Small intestine (tissue), 7 donors: Measurements from ENCODE around the gene MKI67. TPM values are rescaled to one million over a fixed set of nuclear protein-coding genes. Genes with fewer than 3 reads are reported as not detected.

Source experiments
- DNase-seq, 2 donors: peaks; one replicate each; pipeline versions ENCODE4 v3.0.0 to v3.0.0-alpha.2; 2013
- FAIRE-seq: peaks from 2 replicates; lab custom pipeline; 2012; peaks lifted over from hg19 to GRCh38; lab: Jason Lieb, UNC
- H3K27ac ChIP-seq, 3 donors: one replicate each; pipeline ENCODE4 v1.5.1; 2013; ENCODE audit warnings: low read length in 2 of 3, mild to moderate bottlenecking in 2 of 3, control low read depth in 1 of 3, inconsistent platforms in 1 of 3, low read depth in 1 of 3, moderate library complexity in 1 of 3
- H3K27me3 ChIP-seq, 3 donors: one replicate each; pipeline ENCODE4 v1.6.1; 2013; ENCODE audit warnings: low read length in 3 of 3, inconsistent platforms in 1 of 3; ENCODE audit not compliant: control insufficient read depth in 3 of 3, insufficient read depth in 3 of 3
- H3K36me3 ChIP-seq, 3 donors: one replicate each; pipeline ENCODE4 v1.6.1; 2013; ENCODE audit warnings: low read length in 3 of 3, inconsistent platforms in 1 of 3, low read depth in 1 of 3, mild to moderate bottlenecking in 1 of 3, moderate library complexity in 1 of 3; ENCODE audit not compliant: control insufficient read depth in 3 of 3, insufficient read depth in 2 of 3
- H3K4me1 ChIP-seq, 3 donors: one replicate each; pipeline ENCODE4 v1.6.1; 2013; ENCODE audit warnings: low read length in 2 of 3, inconsistent platforms in 1 of 3, low read depth in 1 of 3, mild to moderate bottlenecking in 1 of 3, moderate library complexity in 1 of 3; ENCODE audit not compliant: control insufficient read depth in 3 of 3, insufficient read depth in 2 of 3
- H3K4me3 ChIP-seq, 3 donors: one replicate each; pipeline ENCODE4 v1.5.1; 2013; ENCODE audit warnings: low read length in 3 of 3, control low read depth in 1 of 3, inconsistent platforms in 1 of 3, low read depth in 1 of 3, mild to moderate bottlenecking in 1 of 3, moderate library complexity in 1 of 3
- H3K9me3 ChIP-seq, 2 donors: one replicate each; pipeline ENCODE4 v1.6.1; 2013; ENCODE audit warnings: low read depth in 1 of 2, low read length in 1 of 2; ENCODE audit not compliant: control insufficient read depth in 2 of 2, insufficient read depth in 1 of 2
- WGBS, 3 donors: extraction: QIAGEN DNeasy Blood & Tissue Kit; methylation state at CpG; one replicate each; pipeline ENCODE4 v1.1.7; 2013; 5-methylcytosine and 5-hydroxymethylcytosine counted together
- polyA plus RNA-seq, 4 donors: library from polyadenylated mRNA; stranded (reverse) in 3 of 4; unstranded in 1 of 4; fragments of 200-250 nt in 3 of 4; fragments of 120-200 nt in 1 of 4; gene quantifications; one replicate each; pipeline versions ENCODE4 v1.2.1 to v1.2.3, GENCODE V29; 2013
- donor health status: healthy with polysubstance abuse.
- donor health status: control.
- donor health status: control.
- donor health status: Bipolar disorder and iron deficiency.
- donor health status: healthy.

Gene MKI67
- polyA plus RNA-seq, 4 donors, result 0.45 to 29.6 (median 15.5) TPM

- no peak for FAIRE-seq
These were observed 39.9 kb upstream of the MKI67 start for GRCh38 chr10:128166151-128166550.

GRCh38 chr10:128165536-128165935, 39.3 kb upstream of the MKI67 start:
- no peaks in the 10 kb centered on the region for H3K9me3 ChIP-seq
- peaks cover 0 to 7% (median 0%) of the 10 kb centered on the region in 3 donors for H3K27me3 ChIP-seq
- no peaks in the 10 kb centered on the region for H3K4me1 ChIP-seq
- H3K4me3 ChIP-seq, result no peak overlapping the region
- FAIRE-seq (no peak), DNase-seq (no peak)
- 77 to 89% (median 82%) methylated on average over 6 of the region's 6 CpGs for WGBS, 3 donors
- no peak overlapping the region for H3K27ac ChIP-seq
- H3K36me3 ChIP-seq, result no peaks in the 10 kb centered on the region

More at GRCh38 chr10:128166151-128166550, 39.9 kb upstream of the MKI67 start:
- no peaks in the 10 kb centered on the region for H3K4me1 ChIP-seq
- peaks cover 0 to 7% (median 0%) of the 10 kb centered on the region in 3 donors for H3K27me3 ChIP-seq
- H3K9me3 ChIP-seq, result no peaks in the 10 kb centered on the region
- no peaks in the 10 kb centered on the region for H3K36me3 ChIP-seq
- DNase-seq, result no peak
- H3K4me3 ChIP-seq, result no peak overlapping the region
- H3K27ac ChIP-seq, result no peak overlapping the region
- 63 to 77% (median 75%) methylated on average over 2 of the region's 2 CpGs for WGBS, 3 donors

GRCh38 chr10:128163701-128164100, 37.5 kb upstream of the MKI67 start:
- no peaks in the 10 kb centered on the region for H3K36me3 ChIP-seq
- 85 to 91% (median 88%) methylated on average over 5 of the region's 5 CpGs for WGBS, 3 donors
- peaks cover 0 to 7% (median 0%) of the 10 kb centered on the region in 3 donors for H3K27me3 ChIP-seq
- H3K27ac ChIP-seq, result no peak overlapping the region
- DNase-seq (no peak), FAIRE-seq (no peak)
- no peaks in the 10 kb centered on the region for H3K4me1 ChIP-seq
- H3K9me3 ChIP-seq, result no peaks in the 10 kb centered on the region
- no peak overlapping the region for H3K4me3 ChIP-seq

GRCh38 chr10:128161031-128161430, 34.8 kb upstream of the MKI67 start:
- Histone ChIP-seq H3K4me3 (no peak overlapping the region), H3K27ac (no peak overlapping the region), H3K9me3 (no peaks in the 10 kb centered on the region), H3K27me3 (peaks cover 0 to 4% (median 0%) of the 10 kb centered on the region in 3 donors), H3K4me1 (peaks cover 0 to 25% (median 2%) of the 10 kb centered on the region in 3 donors), H3K36me3 (no peaks in the 10 kb centered on the region)
- DNase-seq (no peak), FAIRE-seq (no peak)
- WGBS, 3 donors, result 78 to 86% (median 82%) methylated on average over 7 of the region's 7 CpGs

GRCh38 chr10:128160297-128160711, 34.1 kb upstream of the MKI67 start:
- FAIRE-seq, result no peak
- H3K4me1 ChIP-seq, result peaks cover 0 to 25% (median 2%) of the 10 kb centered on the region in 3 donors
- DNase-seq, result no peak
- no peak overlapping the region for H3K27ac ChIP-seq
- no peak overlapping the region for H3K4me3 ChIP-seq
- no peaks in the 10 kb centered on the region for H3K36me3 ChIP-seq
- peaks cover 0 to 4% (median 0%) of the 10 kb centered on the region in 3 donors for H3K27me3 ChIP-seq
- 57 to 72% (median 66%) methylated on average over 6 of the region's 6 CpGs for WGBS, 3 donors
- H3K9me3 ChIP-seq, result no peaks in the 10 kb centered on the region

- no peak for FAIRE-seq
- Histone ChIP-seq H3K36me3 (no peaks in the 10 kb centered on the region), H3K4me1 (peaks cover 0 to 25% (median 2%) of the 10 kb centered on the region in 3 donors), H3K4me3 (no peak overlapping the region), H3K27ac (peak overlapping the region in 1 of 3 donors; percentile 87), H3K9me3 (no peaks in the 10 kb centered on the region), H3K27me3 (no peaks in the 10 kb centered on the region)
- WGBS, 3 donors, result 87 to 89% (median 87%) methylated on average over 9 of the region's 9 CpGs
- DNase-seq, result peak in 1 of 2 donors; percentile 78
These were observed 32.0 kb upstream of the MKI67 start for GRCh38 chr10:128158021-128158795.

GRCh38 chr10:128156999-128157755, 31.0 kb upstream of the MKI67 start:
- Histone ChIP-seq H3K9me3 (no peaks in the 10 kb centered on the region), H3K27me3 (no peaks in the 10 kb centered on the region), H3K4me1 (peaks cover 0 to 25% (median 2%) of the 10 kb centered on the region in 3 donors), H3K27ac (peak overlapping the region in 2 of 3 donors; percentile 30 to 87), H3K36me3 (no peaks in the 10 kb centered on the region), H3K4me3 (no peak overlapping the region)
- 18 to 57% (median 37%) methylated on average over 9 of the region's 9 CpGs for WGBS, 3 donors
- peak; percentile 93 to 94 for DNase-seq
- peak; percentile 5 for FAIRE-seq

- Histone ChIP-seq H3K9me3 (no peaks in the 10 kb centered on the region), H3K4me1 (peaks cover 0 to 18% (median under 1%) of the 10 kb centered on the region in 3 donors), H3K4me3 (no peak overlapping the region), H3K36me3 (no peaks in the 10 kb centered on the region), H3K27me3 (no peaks in the 10 kb centered on the region), H3K27ac (no peak overlapping the region)
- DNase-seq (no peak), FAIRE-seq (no peak)
- 67 to 82% (median 76%) methylated on average over 13 of the region's 13 CpGs for WGBS, 3 donors
These were observed 26.7 kb upstream of the MKI67 start for GRCh38 chr10:128152741-128153580.
